Right kidney (tissue), 1 donor: ENCODE results near the gene PODN.

Experiments used
- DNase-seq: peaks from one replicate; pipeline ENCODE4 v3.0.0-alpha.2; 2016

The PODN gene

DNA sequence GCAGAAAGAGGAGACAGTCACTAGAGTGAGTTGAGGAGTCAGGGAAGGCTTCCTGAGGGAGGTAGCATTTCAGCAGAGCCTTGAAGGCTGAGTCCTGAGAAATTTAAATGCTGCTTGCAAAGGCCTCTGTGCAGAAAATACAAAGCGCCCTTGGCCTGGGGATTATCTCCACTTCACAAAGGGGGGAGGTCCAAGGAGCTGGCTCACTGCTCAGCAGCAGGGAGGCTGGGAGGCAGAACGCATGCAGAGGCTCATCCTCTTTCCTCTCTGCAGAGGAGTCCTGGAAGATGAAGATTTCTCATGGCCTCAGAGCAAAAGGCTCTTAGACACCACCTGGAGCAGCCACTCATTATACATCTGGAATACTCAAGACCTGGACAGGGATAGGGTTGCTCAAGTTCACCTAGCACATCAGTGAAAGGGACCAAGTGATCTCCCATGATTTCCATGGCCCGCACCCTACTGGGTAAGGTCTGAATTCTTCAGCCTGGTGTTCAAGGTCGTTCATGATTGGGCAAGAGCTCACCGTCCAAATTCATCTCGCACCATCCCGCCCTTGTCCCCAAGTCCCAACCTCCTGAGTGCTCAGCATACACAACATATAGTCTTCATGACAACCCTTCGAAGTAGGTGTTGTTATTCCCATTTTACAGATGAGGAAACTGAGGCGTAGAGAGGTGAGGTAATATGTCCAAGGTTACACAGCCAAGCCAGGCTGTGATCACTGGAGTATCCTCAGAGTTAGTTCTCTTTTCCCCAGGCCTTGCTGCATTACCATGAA, 71.4 kb downstream of the PODN start:
- DNase-seq: no peak

DNA sequence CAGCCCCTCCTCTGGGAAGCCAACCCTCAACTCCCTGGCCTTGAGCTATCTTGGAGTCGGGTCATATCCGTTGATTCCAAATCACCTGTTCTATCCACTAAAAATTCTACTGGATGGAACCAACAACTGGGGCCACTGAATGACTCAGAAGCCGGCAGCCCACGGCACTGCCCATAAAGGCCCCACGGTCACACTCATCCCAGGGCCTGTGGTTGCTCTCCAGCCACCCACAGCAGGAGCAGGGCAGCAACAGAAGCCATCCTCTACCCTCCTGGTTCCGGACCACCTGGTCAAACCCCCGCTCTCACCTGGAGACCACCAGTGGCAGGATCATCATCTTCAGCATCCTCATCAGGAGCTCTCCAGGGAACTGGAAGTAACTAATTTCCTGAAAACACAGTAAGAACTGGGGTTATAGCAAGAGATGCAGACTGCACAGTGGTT, 72.1 kb downstream of the PODN start:
- no peak for DNase-seq
